Esophagus muscularis mucosa (tissue), 4 donors: ENCODE results near the gene TFAP2B.

Experiments used
- EP300 ChIP-seq: sonication (generic); formaldehyde crosslinking; IDR thresholded peaks from one replicate; pipeline ENCODE4 v1.6.1; 2017; ENCODE audit warnings: antibody characterized with exemption
- POLR2A ChIP-seq: fragments of 450-650 bp; IDR thresholded peaks from one replicate; pipeline ENCODE4 v1.6.1; 2017; ENCODE audit warnings: antibody characterized with exemption, moderate library complexity, mild to moderate bottlenecking, low read depth
- POLR2AphosphoS5 ChIP-seq, 2 donors: sonication (generic); formaldehyde crosslinking; IDR thresholded peaks; one replicate each; pipeline ENCODE4 v1.6.1; 2017; ENCODE audit warnings: antibody characterized with exemption in 2 of 2
- TF ChIP-seq, protein P1 (sequence below), 3 experiments: fragments of 200-600 bp in 2 of 3; fragments of 450-650 bp in 1 of 3; sonication (generic) in 2 of 3; IDR thresholded peaks; one replicate each; pipeline ENCODE4 v1.5.1; 2017 to 2019; ENCODE audit warnings: antibody characterized with exemption in 3 of 3, mild to moderate bottlenecking in 2 of 3, moderate library complexity in 1 of 3

DNA sequence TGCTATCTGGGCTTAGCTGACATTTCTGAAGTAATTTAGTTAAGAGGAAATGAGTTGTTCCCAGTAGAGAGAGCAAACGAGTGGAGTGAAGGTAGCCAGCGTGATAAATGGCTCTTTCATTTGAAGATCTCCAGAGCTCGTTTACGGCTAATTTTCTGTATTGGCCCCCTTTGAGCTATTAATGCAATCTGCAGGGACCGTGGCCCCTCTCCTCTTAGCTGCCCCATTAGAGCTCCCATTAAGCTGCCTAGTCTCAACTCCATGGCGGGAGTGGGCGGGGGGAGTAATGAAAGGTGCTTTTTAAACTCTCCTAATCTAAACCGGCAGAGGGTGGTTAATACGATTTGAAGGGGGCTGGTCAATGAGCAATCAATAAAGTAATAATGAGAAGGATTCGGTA, 12.5 kb downstream of the TFAP2B start:
- TF ChIP-seq, protein P1, sequence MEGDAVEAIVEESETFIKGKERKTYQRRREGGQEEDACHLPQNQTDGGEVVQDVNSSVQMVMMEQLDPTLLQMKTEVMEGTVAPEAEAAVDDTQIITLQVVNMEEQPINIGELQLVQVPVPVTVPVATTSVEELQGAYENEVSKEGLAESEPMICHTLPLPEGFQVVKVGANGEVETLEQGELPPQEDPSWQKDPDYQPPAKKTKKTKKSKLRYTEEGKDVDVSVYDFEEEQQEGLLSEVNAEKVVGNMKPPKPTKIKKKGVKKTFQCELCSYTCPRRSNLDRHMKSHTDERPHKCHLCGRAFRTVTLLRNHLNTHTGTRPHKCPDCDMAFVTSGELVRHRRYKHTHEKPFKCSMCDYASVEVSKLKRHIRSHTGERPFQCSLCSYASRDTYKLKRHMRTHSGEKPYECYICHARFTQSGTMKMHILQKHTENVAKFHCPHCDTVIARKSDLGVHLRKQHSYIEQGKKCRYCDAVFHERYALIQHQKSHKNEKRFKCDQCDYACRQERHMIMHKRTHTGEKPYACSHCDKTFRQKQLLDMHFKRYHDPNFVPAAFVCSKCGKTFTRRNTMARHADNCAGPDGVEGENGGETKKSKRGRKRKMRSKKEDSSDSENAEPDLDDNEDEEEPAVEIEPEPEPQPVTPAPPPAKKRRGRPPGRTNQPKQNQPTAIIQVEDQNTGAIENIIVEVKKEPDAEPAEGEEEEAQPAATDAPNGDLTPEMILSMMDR (IDR thresholded peaks at IDR 0.05), result no peak
- TF ChIP-seq EP300 (no peak), POLR2A (no peak), POLR2AphosphoS5 (IDR thresholded peaks at IDR 0.05) (no peak)
